H1 (cell line): ENCODE results near the gene RAB1B. TPM values are rescaled to one million over a fixed set of nuclear protein-coding genes. Genes with fewer than 3 reads are reported as not detected.

Experiments used
- CBX5 ChIP-seq: fragments of 300-800, 300-1000 bp; sonication (generic); IDR thresholded peaks from 2 replicates; pipeline ENCODE4 v1.7.1; 2016; ENCODE audit warnings: antibody characterized with exemption, low read length, low read depth
- E2F6 ChIP-seq: IDR thresholded peaks from 2 replicates; pipeline ENCODE4 v1.6.1; 2012; ENCODE audit warnings: inconsistent platforms
- EGR1 ChIP-seq: IDR thresholded peaks from 2 replicates; pipeline ENCODE4 v1.6.1; 2011; ENCODE audit warnings: low read depth, low read length, borderline replicate concordance
- EP300 ChIP-seq, 2 experiments: IDR thresholded peaks; 1 replicate in 1 of 2; 2 replicates in 1 of 2; pipeline ENCODE4 v1.6.1; 2011 to 2012; ENCODE audit warnings: low read depth in 2 of 2, low read length in 2 of 2, mild to moderate bottlenecking in 2 of 2, borderline replicate concordance in 1 of 2, inconsistent platforms in 1 of 2, moderate library complexity in 1 of 2
- GABPA ChIP-seq: IDR thresholded peaks from 2 replicates; pipeline ENCODE4 v1.6.1; 2011; ENCODE audit warnings: mild to moderate bottlenecking, low read length, moderate library complexity, borderline replicate concordance; ENCODE audit not compliant: insufficient read depth
- HDAC6 ChIP-seq: IDR thresholded peaks from one replicate; pipeline ENCODE4 v1.7.1; 2012; ENCODE audit warnings: low read depth, mild to moderate bottlenecking, inconsistent platforms, low read length, moderate library complexity
- NANOG ChIP-seq: IDR thresholded peaks from 2 replicates; pipeline ENCODE4 v1.6.1; 2011; ENCODE audit warnings: low read length, low read depth, mild to moderate bottlenecking, inconsistent platforms; ENCODE audit not compliant: insufficient read depth, poor library complexity, severe bottlenecking
- SP1 ChIP-seq: IDR thresholded peaks from 2 replicates; pipeline ENCODE4 v1.6.1; 2011; ENCODE audit warnings: low read depth, low read length
- SUZ12 ChIP-seq: fragments of 200-600 bp; sonication (generic); IDR thresholded peaks from 2 replicates; pipeline ENCODE4 v1.6.1; 2012; ENCODE audit warnings: mild to moderate bottlenecking, inconsistent platforms, low read length, moderate library complexity, mixed read lengths
- polyA plus RNA-seq, 7 experiments: library from polyadenylated mRNA; depleted of rRNA in 3 of 7; stranded (reverse) in 5 of 7; unstranded in 2 of 7; fragments of >200 nt in 5 of 7; fragments of 200-250 nt in 2 of 7; gene quantifications; 1 replicate in 5 of 7; 2 replicates in 1 of 7; 4 replicates in 1 of 7; pipeline versions ENCODE4 v1.2.1 to v1.2.3, GENCODE V29; 2011 to 2013; ENCODE audit warnings: missing spikeins in 2 of 7, mixed read lengths in 2 of 7
- total RNA-seq: library from RNA; stranded (reverse); fragmentation: NEBNext Ultra II Directional; extraction: Animal tissue kit (Norgen Biotek cat#: 25700); gene quantifications from 2 replicates; pipeline ENCODE4 v1.2.1, GENCODE V29; 2021

RAB1B gene
- total and polyA plus RNA-seq, 2 of the 8 experiments (the other 6 are each of a cell fraction or from before 2014, with no cell fraction given) = 100 to 217 TPM

- TF ChIP-seq HDAC6 = no peak
- no peak for TF ChIP-seq SP1
- TF ChIP-seq EGR1 = no peak
- no peak for TF ChIP-seq GABPA
- no peak for TF ChIP-seq EP300 (IDR thresholded peaks at IDR 0.05; ENCODE audit: borderline replicate concordance in 1 of 2, low read depth in 2 of 2, low read length in 2 of 2)
- no peak for TF ChIP-seq NANOG
- TF ChIP-seq SUZ12 = no peak
- TF ChIP-seq CBX5 = no peak
- no peak for TF ChIP-seq E2F6
- TF ChIP-seq, all 59 proteins: peak for 0
Observed at GRCh38 chr11:66261578-66261977, 6.9 kb upstream of the RAB1B start (continued).
